Ascending aorta (tissue), 2 donors: ENCODE measurements around the gene NHERF2. TPM values are rescaled to one million over a fixed set of nuclear protein-coding genes. Genes with fewer than 3 reads are reported as not detected.

Source experiments
- DNase-seq, 2 donors: peaks; one replicate each; pipeline ENCODE4 v3.0.0-alpha.2; 2019; ENCODE audit warnings: low spot score in 2 of 2
- H3K27ac ChIP-seq, 2 donors: fragments of 200-600 bp; sonication (generic); one replicate each; pipeline ENCODE4 v1.5.1; 2016 to 2017; ENCODE audit warnings: mild to moderate bottlenecking in 1 of 2
- H3K27me3 ChIP-seq: fragments of 200-600 bp; sonication (generic); one replicate; pipeline ENCODE4 v1.5.1; 2017
- H3K36me3 ChIP-seq, 2 donors: fragments of 200-600 bp; sonication (generic); one replicate each; pipeline ENCODE4 v1.5.1; 2016
- H3K4me1 ChIP-seq, 2 donors: fragments of 200-600 bp; sonication (generic); one replicate each; pipeline ENCODE4 v1.5.1; 2016 to 2017; ENCODE audit warnings: mild to moderate bottlenecking in 1 of 2
- H3K4me3 ChIP-seq, 2 donors: fragments of 200-600 bp; sonication (generic); one replicate each; pipeline ENCODE4 v1.5.1; 2016 to 2017; ENCODE audit warnings: mild to moderate bottlenecking in 1 of 2
- H3K9me3 ChIP-seq, 2 donors: fragments of 200-600 bp; sonication (generic); one replicate each; pipeline ENCODE4 v1.5.1; 2016
- intact Hi-C: fragments of 100-400 bp; cut with DNase I; formaldehyde crosslinking; loops from one replicate; pipeline ENCODE4 v1.15.1; 2023
- total RNA-seq: library from RNA; depleted of rRNA; stranded (reverse); fragments of >200 nt; gene quantifications from one replicate; pipeline ENCODE4 v1.1.0, GENCODE V29; 2016
- TF ChIP-seq, protein P1 (sequence below), 3 experiments: fragments of 200-600 bp in 2 of 3; fragments of 450-650 bp in 1 of 3; sonication (generic) in 2 of 3; IDR thresholded peaks; one replicate each; pipeline ENCODE4 v1.5.1; 2016 to 2019; ENCODE audit warnings: antibody characterized with exemption in 3 of 3, mild to moderate bottlenecking in 1 of 3, moderate library complexity in 1 of 3

The NHERF2 gene
- total RNA-seq, 1 donor from 2014 or later, result 123 TPM

DNA sequence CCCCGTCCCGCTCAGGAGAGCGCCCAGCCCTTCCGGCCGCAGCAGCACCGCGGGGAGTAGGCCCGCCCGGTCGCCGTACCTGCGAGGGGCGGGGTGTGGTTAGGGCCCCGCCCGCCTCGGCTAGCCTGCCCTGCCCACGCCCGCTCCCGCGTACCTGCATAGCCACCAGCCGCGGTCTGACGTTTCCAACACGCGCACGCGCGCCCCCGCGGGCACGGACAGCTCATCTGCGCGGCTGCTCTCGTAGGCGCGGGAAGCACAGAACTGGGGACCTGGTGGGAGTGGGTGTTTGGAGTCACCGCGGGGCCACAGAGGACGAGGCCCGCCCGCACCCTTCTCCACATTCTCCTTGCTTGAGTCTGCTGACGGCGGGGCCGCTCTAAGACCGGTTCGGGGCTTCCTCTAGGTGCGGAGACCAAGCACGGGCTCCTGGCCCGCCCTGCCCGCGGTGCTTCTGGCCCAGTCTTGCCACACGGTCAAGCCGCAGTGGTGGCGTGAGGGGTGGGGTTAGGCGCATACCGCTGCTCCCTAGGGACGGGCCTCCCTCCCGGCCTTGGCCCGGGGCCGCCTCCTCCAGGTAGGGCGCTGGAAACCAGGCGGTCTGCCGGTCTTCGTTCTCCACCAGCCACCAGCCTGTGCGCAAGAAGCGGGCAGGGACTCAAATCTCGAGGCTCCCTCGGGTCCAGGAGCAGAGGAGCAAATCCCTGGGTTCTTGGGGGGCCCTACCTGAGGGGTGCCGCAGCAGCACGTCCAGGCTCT is 47.3 kb upstream of the NHERF2 start:
- Histone ChIP-seq H3K27me3 (peaks cover 17% of the 10 kb centered on the region), H3K4me1 (peaks cover 4% of the 10 kb centered on the region in 2 donors), H3K27ac (no peak overlapping the region), H3K4me3 (no peak overlapping the region), H3K9me3 (no peaks in the 10 kb centered on the region), H3K36me3 (peaks cover 42 to 45% of the 10 kb centered on the region in 2 donors)
- TF ChIP-seq, protein P1, sequence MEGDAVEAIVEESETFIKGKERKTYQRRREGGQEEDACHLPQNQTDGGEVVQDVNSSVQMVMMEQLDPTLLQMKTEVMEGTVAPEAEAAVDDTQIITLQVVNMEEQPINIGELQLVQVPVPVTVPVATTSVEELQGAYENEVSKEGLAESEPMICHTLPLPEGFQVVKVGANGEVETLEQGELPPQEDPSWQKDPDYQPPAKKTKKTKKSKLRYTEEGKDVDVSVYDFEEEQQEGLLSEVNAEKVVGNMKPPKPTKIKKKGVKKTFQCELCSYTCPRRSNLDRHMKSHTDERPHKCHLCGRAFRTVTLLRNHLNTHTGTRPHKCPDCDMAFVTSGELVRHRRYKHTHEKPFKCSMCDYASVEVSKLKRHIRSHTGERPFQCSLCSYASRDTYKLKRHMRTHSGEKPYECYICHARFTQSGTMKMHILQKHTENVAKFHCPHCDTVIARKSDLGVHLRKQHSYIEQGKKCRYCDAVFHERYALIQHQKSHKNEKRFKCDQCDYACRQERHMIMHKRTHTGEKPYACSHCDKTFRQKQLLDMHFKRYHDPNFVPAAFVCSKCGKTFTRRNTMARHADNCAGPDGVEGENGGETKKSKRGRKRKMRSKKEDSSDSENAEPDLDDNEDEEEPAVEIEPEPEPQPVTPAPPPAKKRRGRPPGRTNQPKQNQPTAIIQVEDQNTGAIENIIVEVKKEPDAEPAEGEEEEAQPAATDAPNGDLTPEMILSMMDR (IDR thresholded peaks at IDR 0.05), result no peak
- no peak for DNase-seq
- intact Hi-C loops, result no loop called here

DNA sequence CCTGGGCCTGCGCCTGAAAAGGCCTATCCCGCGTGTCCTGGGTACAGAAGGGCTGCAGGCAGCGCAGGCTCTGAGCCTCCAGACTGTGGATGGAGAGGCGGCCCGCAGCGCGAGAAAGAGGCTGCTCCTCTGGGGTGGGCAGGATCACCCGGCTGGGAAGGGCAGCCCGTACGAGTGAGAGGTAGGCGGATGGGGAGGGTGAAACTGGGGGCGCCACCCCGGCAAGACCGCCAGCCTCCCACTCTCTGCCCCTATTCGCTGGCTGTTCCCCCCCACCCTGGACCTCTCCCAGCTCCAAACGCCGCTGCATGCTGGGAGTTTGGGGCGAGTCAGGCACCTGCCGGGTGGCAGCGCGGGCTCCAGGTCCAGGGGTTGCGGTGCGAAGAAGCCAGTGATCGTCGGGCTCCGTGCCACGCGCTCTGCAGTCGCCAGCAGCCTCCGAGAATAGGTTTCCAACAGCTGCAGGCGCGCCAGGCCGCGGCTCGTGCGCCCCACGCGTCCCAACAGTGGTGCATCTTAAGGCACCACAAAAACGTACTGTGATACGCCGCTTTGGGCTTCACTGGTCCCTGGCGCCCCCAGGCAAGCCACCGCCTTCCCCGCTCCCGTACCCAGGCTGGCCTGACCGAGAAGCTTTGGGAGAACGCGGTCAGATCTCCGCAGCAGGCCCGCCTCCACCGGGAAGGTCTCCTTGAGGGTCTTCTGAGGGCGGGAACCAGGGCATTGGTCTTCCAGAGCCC is 46.5 kb upstream of the NHERF2 start:
- Histone ChIP-seq H3K4me3 (no peak overlapping the region), H3K36me3 (peaks cover 34 to 38% of the 10 kb centered on the region in 2 donors), H3K4me1 (peaks cover 8 to 11% of the 10 kb centered on the region in 2 donors), H3K27ac (no peak overlapping the region), H3K9me3 (no peaks in the 10 kb centered on the region), H3K27me3 (peaks cover 17% of the 10 kb centered on the region)
- DNase-seq, result no peak
- intact Hi-C loops, result no loop called here
- TF ChIP-seq, protein P1 (IDR thresholded peaks at IDR 0.05), result no peak

DNA sequence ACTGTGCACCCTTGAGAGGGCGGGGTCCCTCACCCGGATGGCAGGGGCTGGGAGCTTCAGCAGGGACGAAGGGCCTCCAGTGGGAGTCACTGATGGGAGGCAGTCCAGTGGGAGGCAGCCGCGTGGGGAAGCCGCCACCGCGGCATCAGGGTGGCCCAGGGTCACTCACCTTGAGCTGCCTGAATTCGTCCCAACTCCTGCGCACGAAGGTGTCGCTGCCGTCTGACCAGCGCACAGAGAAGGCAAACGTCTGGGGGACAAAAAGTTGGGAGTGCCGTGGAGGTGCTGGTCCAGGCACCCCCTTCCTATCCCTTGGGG is 46.0 kb upstream of the NHERF2 start:
- Histone ChIP-seq H3K27ac (no peak overlapping the region), H3K4me1 (peaks cover 10 to 16% of the 10 kb centered on the region in 2 donors), H3K9me3 (no peaks in the 10 kb centered on the region), H3K36me3 (peaks cover 34 to 37% of the 10 kb centered on the region in 2 donors), H3K27me3 (peaks cover 17% of the 10 kb centered on the region), H3K4me3 (no peak overlapping the region)
- intact Hi-C loops, result no loop called here
- TF ChIP-seq, protein P1 (IDR thresholded peaks at IDR 0.05), result no peak
- DNase-seq, result no peak

DNA sequence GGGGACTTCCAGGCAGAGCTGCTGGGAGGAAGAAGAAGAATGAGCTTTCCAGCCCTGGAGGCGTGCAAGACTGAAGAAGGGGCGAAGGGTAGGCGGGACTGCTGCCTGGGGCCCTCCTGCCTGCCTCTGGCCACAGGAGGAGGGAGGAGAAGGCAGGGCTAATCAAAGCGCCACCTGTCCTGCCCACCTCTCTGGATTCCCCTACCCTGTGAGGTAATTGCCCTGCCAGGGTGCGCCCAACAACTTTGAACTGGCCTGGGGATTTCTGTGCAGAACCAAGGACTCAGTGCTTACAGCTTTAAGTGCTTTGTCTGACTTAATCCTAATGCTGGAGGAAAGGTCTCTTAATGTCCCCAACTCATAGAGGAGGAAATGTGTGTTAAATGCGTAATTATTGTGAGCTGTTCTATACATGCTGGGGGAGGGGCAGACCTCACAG is 45.3 kb upstream of the NHERF2 start, which contains the start of gene NOXO1:
Gene NOXO1, minus strand, starts transcription at position 72 of the 439 bp plus-strand sequence. CDS start 290 bp downstream, outside the sequence.
- Histone ChIP-seq H3K36me3 (peaks cover 34 to 37% of the 10 kb centered on the region in 2 donors), H3K27ac (no peak within 1 kb of the TSS), H3K4me1 (peaks cover 10 to 16% of the 10 kb centered on the region in 2 donors), H3K4me3 (no peak within 1 kb of the TSS), H3K9me3 (no peaks in the 10 kb centered on the region), H3K27me3 (peaks cover 17% of the 10 kb centered on the region)
- intact Hi-C loops, result no loop called here
- TF ChIP-seq, protein P1 (IDR thresholded peaks at IDR 0.05), result no peak
- DNase-seq, result no peak

DNA sequence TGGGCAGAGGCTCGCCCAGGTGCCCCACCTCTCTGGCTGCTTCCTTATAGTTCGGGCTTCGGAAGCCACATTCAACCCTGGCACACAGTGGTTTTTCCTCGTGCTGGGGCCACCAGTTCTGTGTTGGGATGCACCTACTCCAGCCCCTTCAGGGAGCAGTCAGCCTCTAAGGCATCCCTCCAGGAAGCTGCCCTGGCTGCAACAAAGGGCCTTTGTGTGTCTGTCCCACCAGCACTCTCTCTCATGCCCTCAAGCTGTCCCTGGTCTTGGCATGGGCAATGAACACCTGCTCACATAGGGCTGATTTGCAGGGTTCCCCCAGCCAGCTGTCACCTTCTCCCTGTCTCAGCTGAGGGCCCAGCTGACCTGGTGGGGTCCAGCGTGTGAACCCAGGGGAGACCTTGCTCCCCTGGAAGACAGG is 44.7 kb upstream of the NHERF2 start:
- Histone ChIP-seq H3K36me3 (peaks cover 30 to 35% of the 10 kb centered on the region in 2 donors), H3K27ac (no peak overlapping the region), H3K4me1 (peaks cover 10 to 16% of the 10 kb centered on the region in 2 donors), H3K4me3 (no peak overlapping the region), H3K27me3 (peaks cover 17% of the 10 kb centered on the region), H3K9me3 (no peaks in the 10 kb centered on the region)
- intact Hi-C loops, result no loop called here
- TF ChIP-seq, protein P1 (IDR thresholded peaks at IDR 0.05), result no peak
- DNase-seq, result no peak
